ENCODE results near the gene VPS45. TPM values are rescaled to one million over a fixed set of nuclear protein-coding genes. Genes with fewer than 3 reads are reported as not detected.

The VPS45 gene
- polyA plus RNA-seq, 3 donors = 36.0 to 41.9 (median 36.8) TPM

GRCh38 chr1:150138044-150138443 is 70.5 kb downstream of the VPS45 start:
- no peaks in the 10 kb centered on the region for H3K9me3 ChIP-seq (replicated peaks in 1 of 2; ENCODE audit: control insufficient read depth in 1 of 2, insufficient read depth in 1 of 2, low read length in 2 of 2)
- H2AFZ ChIP-seq (ENCODE audit: insufficient read depth, low read depth, low read length, poor library complexity, severe bottlenecking) = no peak overlapping the region
- Mint-ChIP-seq H3K4me1 (no peaks in the 10 kb centered on the region), H3K4me3 (no peak overlapping the region), H3K36me3 (peaks cover 18 to 30% of the 10 kb centered on the region in 2 donors), H3K9me3 (no peaks in the 10 kb centered on the region), H3K27ac (no peak overlapping the region), H3K27me3 (ENCODE audit: low read depth in 3 of 3) (no peaks in the 10 kb centered on the region)
- no peaks in the 10 kb centered on the region for H4K20me1 ChIP-seq (ENCODE audit: insufficient read depth, low read length)
- no peak overlapping the region for H3K4me2 ChIP-seq (replicated peaks; ENCODE audit: extremely low read depth, low read length, poor library complexity, severe bottlenecking)
- no peak for DNase-seq
- no peaks in the 10 kb centered on the region for H3K79me2 ChIP-seq (ENCODE audit: insufficient read depth, low read length)
- H3K36me3 ChIP-seq (replicated peaks in 1 of 2; ENCODE audit: control insufficient read depth in 1 of 2, insufficient read depth in 2 of 2, low read length in 2 of 2) = peaks cover 0 to 26% of the 10 kb centered on the region in 2 donors
- H3K27me3 ChIP-seq (ENCODE audit: control insufficient read depth in 2 of 2, insufficient read depth in 2 of 2, low read length in 2 of 2) = no peaks in the 10 kb centered on the region
- intact Hi-C loops (cut with micrococcal nuclease) = no loop called here
- 87% methylated on average over 4 of the region's 5 CpGs for WGBS (ENCODE audit: insufficient coverage)
- no peak overlapping the region for H3K27ac ChIP-seq (ENCODE audit: low read depth in 1 of 2, low read length in 2 of 2)
- no peaks in the 10 kb centered on the region for H3K4me1 ChIP-seq (ENCODE audit: control insufficient read depth in 1 of 2, insufficient read depth in 2 of 2, low read length in 2 of 2)
- H3K4me3 ChIP-seq (replicated peaks in 1 of 3; ENCODE audit: low read depth in 2 of 3, low read length in 3 of 3) = no peak overlapping the region
- no peak overlapping the region for H3K9ac ChIP-seq (ENCODE audit: insufficient read depth, low read length, poor library complexity, severe bottlenecking)
- no peak for TF ChIP-seq CTCF (IDR thresholded peaks at IDR 0.05)

- H3K27ac Mint-ChIP-seq = no peak overlapping the region
Observed at GRCh38 chr1:150141452-150141851, 73.9 kb downstream of the VPS45 start.

More at GRCh38 chr1:150141452-150141851, 73.9 kb downstream of the VPS45 start:
- H3K9me3 ChIP-seq (replicated peaks in 1 of 2; ENCODE audit: control insufficient read depth in 1 of 2, insufficient read depth in 1 of 2, low read length in 2 of 2) = no peaks in the 10 kb centered on the region
- no peaks in the 10 kb centered on the region for H3K79me2 ChIP-seq (ENCODE audit: insufficient read depth, low read length)
- peaks cover 13% of the 10 kb centered on the region for H3K4me1 Mint-ChIP-seq
- H3K9ac ChIP-seq (ENCODE audit: insufficient read depth, low read length, poor library complexity, severe bottlenecking) = no peak overlapping the region
- TF ChIP-seq CTCF (IDR thresholded peaks at IDR 0.05) = no peak
- H3K4me3 Mint-ChIP-seq = no peak overlapping the region
- peaks cover under 1 to 3% (median 3%) of the 10 kb centered on the region in 3 donors for H3K27me3 Mint-ChIP-seq (ENCODE audit: low read depth in 3 of 3)
- peaks cover 8 to 12% of the 10 kb centered on the region in 2 donors for H3K4me1 ChIP-seq (ENCODE audit: control insufficient read depth in 1 of 2, insufficient read depth in 2 of 2, low read length in 2 of 2)
- H3K4me2 ChIP-seq (replicated peaks; ENCODE audit: extremely low read depth, low read length, poor library complexity, severe bottlenecking) = no peak overlapping the region
- no peaks in the 10 kb centered on the region for H4K20me1 ChIP-seq (ENCODE audit: insufficient read depth, low read length)
- no peaks in the 10 kb centered on the region for H3K27me3 ChIP-seq (ENCODE audit: control insufficient read depth in 2 of 2, insufficient read depth in 2 of 2, low read length in 2 of 2)
- H3K36me3 Mint-ChIP-seq = peaks cover 18 to 25% of the 10 kb centered on the region in 2 donors
- peaks cover 0 to 26% of the 10 kb centered on the region in 2 donors for H3K36me3 ChIP-seq (replicated peaks in 1 of 2; ENCODE audit: control insufficient read depth in 1 of 2, insufficient read depth in 2 of 2, low read length in 2 of 2)
- H3K9me3 Mint-ChIP-seq = no peaks in the 10 kb centered on the region
- DNase-seq = peak in 1 of 3 donors; percentile 56
- H3K4me3 ChIP-seq (replicated peaks in 1 of 3; ENCODE audit: low read depth in 2 of 3, low read length in 3 of 3) = no peak overlapping the region
- H2AFZ ChIP-seq (ENCODE audit: insufficient read depth, low read depth, low read length, poor library complexity, severe bottlenecking) = no peak overlapping the region
- no peak overlapping the region for H3K27ac ChIP-seq (ENCODE audit: low read depth in 1 of 2, low read length in 2 of 2)
- intact Hi-C loops (cut with micrococcal nuclease) = loop anchor here in 1 of 2 donors (5.0 kb wide), 1 partner anchor 44 kb away; no protein-coding TSS in a partner anchor

All from CD14-positive monocyte (primary cell).